Stimulated activated CD4-positive, alpha-beta T cell treated with anti-CD3 and anti-CD28 coated beads, Interleukin-12 subunit alpha, Interleukin-12 subunit beta, amount 100 ng/mL, for 4 hours (primary cell): ENCODE results near the gene HLA-DMA.
A peak's percentile ranks its signal among the peaks of the same experiment; 100 is the strongest.

ENCODE experiments used
- DNase-seq: peaks from one replicate; pipeline ENCODE4 v3.0.0-alpha.2; 2020

The HLA-DMA gene

DNA sequence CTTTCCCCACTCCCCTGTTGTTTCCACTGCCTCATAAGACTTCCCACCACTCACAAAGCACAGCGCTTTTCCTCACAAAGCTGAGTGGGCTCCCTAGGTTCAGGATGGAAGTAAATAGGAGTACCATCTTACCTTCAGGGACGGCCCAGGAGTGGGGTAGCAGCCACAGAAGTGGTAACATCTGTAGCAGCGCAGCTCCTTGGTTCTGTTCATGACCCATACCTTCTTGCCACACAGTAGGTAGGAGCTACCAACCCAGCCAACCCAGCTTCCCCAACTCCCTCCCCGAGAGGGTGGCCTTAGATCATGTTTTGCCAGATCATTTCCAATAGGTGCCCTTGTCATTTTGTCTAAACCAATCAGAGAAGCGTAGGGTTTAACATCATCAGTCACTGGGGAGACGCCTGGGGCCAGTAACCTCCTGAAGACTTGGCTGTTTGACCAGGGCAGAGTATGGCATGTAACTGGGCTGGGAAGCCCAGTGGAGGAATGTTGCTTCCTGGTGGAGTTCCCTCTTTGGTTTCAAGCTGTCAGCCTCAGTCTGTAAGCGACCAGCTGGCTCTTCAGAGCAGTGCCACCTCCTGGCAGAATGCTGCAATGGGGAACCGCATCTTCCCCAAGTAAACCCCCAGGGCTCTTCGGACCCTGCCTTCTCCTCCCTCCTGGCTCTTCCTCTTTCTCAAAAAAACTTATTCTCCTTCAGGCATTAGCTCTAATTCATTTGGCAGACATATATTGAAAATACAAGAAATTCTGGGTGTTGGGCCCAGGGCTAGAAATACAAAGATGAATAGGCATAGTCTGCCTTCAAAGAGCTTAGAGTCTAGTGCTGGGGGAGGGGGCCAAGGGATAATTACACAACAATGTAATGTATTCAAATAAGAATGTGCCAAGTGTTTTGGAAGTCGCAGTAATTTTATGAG is at the start of gene HLA-DMA:
TSS of gene HLA-DMA (minus strand) at position 281 of the 923 bp plus-strand sequence. CDS start at position 220, 61 bp downstream.
- DNase-seq, result peak; percentile 49

DNA sequence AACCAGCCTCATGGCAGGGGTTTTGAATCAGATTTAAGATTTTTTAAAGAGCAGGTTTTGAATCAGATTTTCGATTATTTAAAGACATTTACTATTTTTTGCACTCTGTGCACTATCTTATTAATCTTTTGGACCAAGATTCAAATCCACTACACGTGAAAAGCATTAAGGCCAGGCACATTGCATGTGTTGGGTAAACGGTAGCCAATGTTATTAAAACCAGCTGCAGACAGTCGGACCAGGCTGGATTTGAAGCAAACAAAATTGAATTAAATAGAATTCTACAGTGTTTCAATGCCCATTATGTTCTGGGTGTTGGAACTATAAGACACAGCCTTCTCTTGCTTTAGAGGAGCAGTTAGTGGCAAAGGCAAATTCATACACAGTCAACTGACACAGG is 48.8 kb upstream of the HLA-DMA start:
- DNase-seq, result no peak

DNA sequence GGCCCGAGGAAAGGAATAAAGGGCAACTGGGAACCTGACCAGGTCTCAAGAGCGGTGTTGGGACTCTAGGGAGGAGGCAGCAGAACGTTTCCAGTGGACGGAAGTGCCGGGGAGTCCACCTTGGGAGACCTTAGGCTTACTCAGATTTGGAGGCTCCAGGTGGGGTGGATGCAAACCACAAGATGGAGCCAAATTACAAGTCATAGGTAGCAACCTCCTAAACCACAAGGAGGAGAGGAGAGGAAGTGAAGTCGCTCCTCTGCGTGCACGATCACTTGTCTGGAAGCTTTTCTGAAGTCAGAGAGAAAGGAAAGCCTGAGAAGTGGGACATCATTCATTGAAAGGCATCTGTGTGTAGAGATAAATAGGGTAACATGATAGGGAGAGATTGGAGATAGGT is 47.2 kb upstream of the HLA-DMA start:
- DNase-seq, result no peak

DNA sequence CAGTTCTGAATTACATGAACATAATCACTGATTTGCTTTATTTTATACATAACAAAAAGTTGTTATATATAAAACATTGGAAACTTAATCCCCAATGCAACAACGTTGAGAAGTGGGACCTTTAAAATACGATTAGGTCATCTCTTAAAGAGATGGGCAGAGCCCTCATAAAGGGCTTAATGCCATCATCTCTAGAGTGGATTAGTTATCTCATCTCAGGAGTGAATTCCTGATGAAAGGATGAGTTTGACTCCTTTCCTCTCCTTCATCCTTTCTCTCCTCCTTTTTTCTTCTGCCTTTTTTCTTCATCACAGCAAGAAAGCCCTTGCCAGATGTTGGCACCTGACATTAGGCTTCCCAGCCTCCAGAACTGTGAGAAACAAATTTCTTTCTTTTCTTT is 42.6 kb upstream of the HLA-DMA start:
- no peak for DNase-seq

DNA sequence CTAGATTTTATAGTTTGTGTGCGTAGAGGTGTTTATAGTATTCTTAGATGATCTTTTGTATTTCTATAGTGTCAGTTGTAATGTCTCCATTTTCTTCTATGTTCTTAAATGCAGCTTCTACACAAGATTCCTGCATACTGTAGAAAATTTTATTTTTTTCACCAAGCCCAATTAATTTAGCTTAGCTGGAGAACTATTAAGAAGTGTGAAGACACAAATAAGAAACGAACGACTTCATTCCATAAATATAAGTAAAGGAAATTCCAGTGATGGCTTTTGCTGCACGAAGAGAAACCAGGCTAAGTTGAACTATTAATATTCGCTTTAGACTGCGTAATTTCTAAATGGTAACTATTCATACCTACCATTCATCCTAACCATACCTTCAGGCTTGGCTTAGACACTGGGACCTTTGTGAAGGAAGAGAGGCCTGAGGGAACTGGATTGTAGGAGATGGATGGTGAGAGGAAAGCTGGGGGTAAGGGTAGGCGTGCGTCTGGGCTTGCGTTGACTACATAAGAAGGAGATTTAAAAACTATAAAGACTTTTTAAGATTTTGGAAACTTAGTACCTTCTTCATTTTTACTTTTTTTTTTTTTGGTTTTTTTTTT is 40.6 kb upstream of the HLA-DMA start:
- DNase-seq, result no peak

DNA sequence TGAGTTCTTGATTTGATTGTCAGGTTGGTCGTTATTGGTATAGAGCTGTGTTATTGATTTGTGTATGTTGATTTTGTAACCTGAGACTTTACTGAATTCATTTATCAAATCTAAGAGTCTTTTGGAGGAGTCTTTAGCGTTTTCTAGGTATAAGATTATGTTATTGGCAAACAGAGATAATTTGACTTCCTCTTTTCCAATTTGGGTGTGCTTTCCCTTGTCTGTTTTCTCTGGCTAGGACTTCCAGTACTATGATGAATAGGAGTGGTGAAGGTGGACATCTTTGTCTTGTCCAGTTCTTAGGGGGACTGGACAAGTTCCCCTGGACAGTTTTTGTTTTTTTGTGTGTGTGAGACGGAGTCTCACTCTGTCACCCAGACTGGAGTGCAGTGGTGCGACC is 39.1 kb upstream of the HLA-DMA start:
- no peak for DNase-seq

DNA sequence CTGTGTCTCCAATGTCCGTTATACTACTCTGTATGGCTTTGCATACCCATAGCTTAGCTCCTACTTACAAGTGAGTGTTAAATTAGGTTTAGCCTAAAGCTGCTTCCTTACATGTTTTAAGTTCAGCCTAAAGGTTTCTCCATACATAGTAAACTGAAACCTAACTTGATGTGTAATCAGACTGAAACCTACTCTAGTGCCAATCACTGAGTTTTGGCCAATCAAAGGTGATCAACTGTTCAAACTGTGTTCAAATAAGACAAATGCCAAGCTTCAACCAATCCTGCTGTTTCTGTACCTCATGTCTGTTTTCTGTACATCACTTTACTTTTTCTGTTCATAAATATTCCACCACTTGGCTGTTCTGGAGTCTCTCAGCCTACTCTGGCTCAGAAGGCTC is 36.5 kb upstream of the HLA-DMA start:
- no peak for DNase-seq

DNA sequence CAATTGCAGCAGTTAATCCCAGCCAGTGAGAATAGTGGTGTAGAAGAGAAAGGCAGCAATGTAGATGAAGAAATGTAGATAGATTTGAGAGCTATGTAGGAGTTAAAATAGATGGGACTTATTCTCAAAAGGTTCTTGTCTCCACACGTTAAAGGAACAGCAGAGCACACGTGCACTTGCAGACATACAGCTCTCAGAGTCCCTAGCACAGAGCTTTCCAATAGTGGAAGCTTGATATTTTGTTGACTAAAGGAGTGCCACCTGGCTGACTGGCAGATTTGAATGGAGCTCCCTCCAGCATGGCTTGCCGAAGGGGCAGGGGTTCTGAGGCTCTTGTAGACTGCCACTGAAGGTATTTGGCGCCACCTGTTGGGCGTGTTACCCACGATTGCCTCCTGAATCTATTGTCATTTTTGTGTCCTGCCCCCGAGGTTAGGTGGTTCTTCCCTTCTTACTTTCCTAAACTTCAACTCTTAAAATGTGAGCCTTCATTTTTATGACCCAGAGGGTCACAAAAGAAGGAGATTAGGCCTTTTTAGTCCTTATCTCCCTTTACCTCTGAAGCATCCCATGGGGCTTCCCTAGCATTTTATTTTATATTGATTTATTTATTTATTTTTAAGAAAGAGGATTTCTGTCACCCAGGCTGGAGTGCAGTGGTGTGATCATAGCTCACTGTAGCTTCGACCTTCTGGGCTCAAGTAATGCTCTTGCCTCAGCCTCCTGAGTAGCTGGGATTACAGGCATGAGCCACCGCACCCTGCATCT is 31.9 kb upstream of the HLA-DMA start:
- peak; percentile 92 for DNase-seq

DNA sequence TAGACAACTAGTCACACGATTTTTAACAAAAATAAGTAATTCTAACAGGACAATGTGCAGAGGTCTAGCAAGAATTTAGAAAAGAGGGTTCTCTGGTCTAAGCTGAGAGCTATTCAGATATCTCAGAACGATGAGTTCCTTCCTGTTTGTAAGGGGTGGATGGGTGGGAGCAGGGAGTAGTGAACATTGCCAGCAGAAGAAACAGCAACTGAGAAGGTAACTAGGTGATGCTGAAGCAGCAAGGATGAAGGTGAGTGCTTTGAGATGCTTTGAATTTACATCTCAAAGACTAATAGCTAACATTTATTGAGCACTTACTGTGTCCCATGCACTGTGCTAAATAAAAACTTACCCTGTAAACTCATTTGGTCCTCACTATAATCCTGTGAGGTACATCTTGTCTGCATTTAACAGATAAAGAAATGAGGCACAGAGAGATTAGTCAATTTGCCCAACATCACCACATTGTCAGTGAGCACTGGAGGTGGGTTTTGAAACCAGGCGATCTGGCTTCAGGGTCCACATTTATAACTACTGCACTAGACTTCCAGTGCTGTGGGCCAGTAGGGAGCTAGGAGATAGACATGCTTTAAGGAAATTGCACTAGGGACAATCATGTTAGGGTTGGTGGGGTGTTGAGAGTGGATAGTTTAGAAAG is 31.2 kb upstream of the HLA-DMA start:
- no peak for DNase-seq

DNA sequence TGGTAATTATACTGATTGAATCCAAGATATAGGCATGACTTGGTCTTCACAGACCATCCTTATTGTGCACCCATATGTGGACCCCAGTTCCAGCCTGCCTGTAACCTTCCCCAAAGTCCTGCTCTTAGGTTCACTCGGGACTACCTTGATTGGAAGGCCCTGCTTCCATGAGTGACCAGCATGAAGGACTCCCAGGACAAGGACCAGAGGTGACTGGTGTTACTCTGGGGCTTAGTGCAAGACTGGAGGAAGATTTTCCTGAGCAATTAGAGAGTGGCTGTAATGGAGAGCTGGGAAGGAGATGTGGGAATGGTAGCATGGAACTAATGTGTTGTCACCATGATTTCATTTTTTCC is 30.6 kb upstream of the HLA-DMA start:
- DNase-seq, result no peak

DNA sequence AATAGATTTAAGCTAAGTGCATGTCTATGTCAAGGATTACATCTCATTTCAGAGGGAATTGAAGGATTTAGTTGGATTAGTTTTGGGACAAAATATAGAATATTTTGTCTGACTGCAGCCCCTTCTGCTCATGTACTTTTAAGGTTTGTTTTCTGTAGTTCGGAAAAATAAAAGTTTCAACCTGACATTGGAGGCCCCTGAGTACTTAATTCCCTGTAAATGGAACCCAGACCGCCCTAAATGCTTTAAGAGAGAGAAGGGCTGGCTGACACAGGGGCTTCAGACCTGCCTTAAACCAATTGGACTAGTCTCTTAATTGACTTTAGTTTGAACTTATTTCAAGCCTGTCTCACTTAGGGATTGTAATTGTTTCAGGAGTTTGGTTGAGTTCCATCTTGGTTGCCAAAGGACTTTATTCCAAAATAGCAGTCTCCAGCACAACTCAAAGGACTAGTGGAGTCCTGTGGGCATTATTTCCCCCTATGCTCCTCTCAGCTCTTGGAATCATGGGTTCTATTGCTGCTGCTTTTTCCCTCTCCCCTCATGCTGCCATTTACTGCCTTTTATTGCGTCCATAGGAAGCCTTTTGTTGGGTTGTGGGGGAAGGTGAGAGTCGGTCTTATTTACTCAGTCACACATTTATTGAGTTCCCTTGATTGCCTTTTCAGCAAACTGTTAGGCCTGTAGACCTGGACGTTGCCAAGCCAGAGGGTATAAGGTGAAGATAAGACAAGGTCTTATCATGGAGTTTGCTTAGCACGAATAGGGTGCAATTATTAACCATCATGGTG is 30.0 kb upstream of the HLA-DMA start:
- no peak for DNase-seq

DNA sequence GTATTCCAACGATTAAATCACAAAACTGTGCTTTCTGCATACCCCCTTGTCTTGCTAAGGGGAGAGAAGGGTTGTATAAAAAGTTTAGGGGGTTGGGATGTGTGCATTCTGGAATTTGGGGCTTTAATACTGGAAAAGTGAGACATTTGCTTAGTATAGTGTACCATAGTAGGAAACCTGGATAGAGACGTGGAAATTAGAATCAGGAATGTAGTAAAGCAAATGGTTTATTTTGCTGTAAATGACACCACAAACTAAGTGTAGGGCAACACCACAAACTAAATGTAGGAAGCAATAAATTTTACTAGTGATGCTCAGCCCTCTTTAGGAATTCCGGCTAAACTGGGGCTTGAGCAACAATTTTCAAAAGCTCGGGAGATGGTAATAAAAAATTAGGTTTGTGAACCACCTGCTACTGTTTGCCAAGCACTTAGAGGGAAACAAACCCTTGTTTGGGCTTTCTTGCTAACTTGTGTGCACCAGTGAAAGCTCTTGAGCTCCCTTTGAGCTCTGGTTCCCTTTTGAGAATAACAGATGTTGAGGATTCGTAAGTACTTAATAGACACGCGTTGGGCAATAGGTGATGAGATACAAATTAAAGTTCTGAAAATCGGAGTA is 29.3 kb upstream of the HLA-DMA start:
- no peak for DNase-seq

DNA sequence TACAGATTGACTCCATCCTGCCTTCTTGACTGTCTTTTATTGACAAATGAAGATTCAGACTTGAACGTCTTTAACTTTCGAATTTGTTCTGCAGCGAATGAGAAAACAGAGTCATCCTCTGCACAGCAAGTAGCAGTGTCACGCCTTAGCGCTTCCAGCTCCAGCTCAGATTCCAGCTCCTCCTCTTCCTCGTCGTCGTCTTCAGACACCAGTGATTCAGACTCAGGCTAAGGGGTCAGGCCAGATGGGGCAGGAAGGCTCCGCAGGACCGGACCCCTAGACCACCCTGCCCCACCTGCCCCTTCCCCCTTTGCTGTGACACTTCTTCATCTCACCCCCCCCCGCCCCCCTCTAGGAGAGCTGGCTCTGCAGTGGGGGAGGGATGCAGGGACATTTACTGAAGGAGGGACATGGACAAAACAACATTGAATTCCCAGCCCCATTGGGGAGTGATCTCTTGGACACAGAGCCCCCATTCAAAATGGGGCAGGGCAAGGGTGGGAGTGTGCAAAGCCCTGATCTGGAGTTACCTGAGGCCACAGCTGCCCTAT is 27.7 kb upstream of the HLA-DMA start:
- no peak for DNase-seq

DNA sequence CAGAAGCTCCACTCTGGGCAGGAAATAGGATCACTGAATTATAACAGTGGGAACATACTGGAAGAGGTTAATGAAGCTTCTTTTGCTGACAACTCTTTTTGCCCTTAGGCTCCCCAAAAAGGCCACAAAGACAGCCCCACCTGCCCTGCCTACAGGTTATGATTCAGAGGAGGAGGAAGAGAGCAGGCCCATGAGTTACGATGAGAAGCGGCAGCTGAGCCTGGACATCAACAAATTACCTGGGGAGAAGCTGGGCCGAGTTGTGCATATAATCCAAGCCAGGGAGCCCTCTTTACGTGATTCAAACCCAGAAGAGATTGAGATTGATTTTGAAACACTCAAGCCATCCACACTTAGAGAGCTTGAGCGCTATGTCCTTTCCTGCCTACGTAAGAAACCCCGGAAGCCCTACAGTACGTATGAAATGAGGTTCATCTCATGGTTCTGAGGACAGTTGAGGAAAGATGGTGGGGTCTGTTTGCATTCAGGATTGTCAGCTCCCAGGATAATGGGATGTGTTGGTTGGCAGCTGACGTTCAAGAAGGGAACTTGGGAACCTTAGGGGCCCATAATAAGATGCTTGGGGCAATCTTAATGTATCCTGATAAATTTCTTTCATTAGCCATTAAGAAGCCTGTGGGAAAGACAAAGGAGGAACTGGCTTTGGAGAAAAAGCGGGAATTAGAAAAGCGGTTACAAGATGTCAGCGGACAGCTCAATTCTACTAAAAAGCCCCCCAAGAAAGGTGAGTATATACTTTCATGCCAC is 27.0 kb upstream of the HLA-DMA start:
- no peak for DNase-seq

DNA sequence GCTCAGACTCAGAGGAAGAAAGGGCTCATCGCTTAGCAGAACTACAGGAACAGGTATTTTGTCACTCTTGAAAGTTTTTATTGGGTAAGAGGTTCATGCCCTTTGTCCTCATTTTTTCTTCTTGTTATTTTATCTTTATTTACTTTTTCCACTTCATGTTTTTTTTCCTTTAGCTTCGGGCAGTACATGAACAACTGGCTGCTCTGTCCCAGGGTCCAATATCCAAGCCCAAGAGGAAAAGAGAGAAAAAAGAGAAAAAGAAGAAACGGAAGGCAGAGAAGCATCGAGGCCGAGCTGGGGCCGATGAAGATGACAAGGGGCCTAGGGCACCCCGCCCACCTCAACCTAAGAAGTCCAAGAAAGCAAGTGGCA is 25.0 kb upstream of the HLA-DMA start:
- DNase-seq, result no peak

DNA sequence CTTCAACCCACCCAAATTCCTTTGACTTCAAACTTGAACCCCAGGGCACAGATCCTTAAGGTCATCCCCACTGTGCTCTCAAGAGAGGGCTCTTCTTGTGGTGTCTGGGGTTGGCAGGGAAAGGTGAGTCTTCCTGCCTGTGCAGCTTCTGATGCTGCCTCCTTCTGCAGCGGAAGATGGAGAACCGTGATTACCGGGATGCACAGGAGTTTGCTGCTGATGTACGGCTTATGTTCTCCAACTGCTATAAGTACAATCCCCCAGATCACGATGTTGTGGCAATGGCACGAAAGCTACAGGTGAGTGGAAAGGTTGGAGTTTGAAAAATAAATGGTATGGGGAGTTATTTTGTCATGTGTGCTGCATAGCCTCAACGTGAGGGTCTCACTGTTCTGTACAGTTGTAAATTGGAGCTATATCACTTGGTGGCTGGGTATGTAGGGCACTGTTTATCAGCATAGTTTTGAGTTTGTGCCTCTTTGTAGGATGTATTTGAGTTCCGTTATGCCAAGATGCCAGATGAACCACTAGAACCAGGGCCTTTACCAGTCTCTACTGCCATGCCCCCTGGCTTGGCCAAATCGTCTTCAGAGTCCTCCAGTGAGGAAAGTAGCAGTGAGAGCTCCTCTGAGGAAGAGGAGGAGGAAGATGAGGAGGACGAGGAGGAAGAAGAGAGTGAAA is 24.5 kb upstream of the HLA-DMA start:
- no peak for DNase-seq

DNA sequence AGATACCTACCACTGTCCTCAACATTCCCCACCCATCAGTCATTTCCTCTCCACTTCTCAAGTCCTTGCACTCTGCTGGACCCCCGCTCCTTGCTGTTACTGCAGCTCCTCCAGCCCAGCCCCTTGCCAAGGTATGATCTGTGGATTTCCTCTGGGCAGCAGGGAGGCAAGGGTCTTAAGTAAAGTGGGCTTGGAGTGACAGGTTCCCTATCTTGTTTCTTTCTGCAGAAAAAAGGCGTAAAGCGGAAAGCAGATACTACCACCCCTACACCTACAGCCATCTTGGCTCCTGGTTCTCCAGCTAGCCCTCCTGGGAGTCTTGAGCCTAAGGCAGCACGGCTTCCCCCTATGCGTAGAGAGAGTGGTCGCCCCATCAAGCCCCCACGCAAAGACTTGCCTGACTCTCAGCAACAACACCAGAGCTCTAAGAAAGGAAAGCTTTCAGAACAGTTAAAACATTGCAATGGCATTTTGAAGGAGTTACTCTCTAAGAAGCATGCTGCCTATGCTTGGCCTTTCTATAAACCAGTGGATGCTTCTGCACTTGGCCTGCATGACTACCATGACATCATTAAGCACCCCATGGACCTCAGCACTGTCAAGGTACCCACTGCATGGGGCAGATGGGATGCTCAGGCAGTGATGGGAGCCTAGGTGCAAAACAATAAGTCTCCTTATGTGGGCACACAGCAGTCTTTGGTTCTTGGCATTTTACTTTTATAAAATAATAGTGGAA is 23.6 kb upstream of the HLA-DMA start:
- no peak for DNase-seq

DNA sequence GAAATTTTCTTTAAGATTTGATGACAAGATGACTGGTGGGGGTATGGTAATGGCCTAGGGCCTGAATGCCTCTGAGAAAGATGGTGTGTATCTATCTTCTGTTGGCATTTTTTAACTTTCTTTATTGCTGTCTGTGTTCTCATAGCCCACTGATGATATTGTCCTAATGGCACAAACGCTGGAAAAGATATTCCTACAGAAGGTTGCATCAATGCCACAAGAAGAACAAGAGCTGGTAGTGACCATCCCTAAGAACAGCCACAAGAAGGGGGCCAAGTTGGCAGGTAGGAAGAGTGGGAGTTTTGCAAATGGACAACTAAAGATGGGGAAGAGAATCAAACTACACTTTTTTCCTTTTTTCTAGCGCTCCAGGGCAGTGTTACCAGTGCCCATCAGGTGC is 23.0 kb upstream of the HLA-DMA start:
- no peak for DNase-seq

DNA sequence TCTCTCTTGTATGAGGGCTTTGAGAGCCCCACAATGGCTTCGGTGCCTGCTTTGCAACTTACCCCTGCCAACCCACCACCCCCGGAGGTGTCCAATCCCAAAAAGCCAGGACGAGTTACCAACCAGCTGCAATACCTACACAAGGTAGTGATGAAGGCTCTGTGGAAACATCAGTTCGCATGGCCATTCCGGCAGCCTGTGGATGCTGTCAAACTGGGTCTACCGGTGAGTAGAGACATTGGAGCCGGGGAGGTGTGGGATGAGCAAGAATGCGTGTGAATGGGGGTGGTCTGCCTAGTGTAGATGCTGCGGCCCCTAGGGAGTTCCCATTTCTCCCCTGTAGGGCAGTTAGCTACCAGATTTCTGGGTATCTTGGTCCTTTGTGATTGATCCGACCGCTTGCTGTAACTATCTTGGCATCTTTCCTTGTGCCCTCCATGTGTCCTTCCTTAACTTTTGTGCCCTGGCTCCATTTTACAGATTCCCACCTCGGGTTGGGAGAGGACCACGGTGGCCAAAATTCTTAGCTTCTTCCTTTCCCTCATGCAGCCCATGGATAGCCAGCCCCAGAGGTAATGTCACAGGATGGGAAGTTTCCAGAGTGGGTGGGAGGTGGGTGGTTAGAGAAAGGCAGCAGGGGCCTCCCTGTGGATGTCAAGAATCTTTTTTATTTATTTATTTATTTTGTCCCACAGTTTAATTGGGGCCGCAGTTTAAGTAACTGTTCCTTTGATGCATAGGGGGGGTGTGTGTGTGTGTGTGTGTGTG is 21.8 kb upstream of the HLA-DMA start:
- no peak for DNase-seq
